Measurements from ENCODE around the gene ALG1.
"Not testable (repeated sequence)": the region's sequence is repeated elsewhere in the genome, so short reads cannot be mapped to it uniquely, and the experiment has no call there.

ALG1 gene

GRCh38 chr16:5045499-5046115 lies 26.0 kb upstream of the ALG1 start:
- no peak for DNase-seq

- DNase-seq: no peak
Observed at GRCh38 chr16:5046914-5047313, 24.7 kb upstream of the ALG1 start.

GRCh38 chr16:5054876-5055865 lies 16.5 kb upstream of the ALG1 start:
- no peak for DNase-seq

- DNase-seq: peak; percentile 16
Observed at GRCh38 chr16:5056352-5056751, 15.3 kb upstream of the ALG1 start.

GRCh38 chr16:5058476-5058875 lies 13.2 kb upstream of the ALG1 start:
- DNase-seq: no peak

- DNase-seq: no peak
Observed at GRCh38 chr16:5059386-5060072, 12.1 kb upstream of the ALG1 start.

GRCh38 chr16:5060073-5060641 lies 11.5 kb upstream of the ALG1 start:
- DNase-seq: no peak

GRCh38 chr16:5062051-5062450 lies 9.6 kb upstream of the ALG1 start:
- DNase-seq: no peak

- no peak for DNase-seq
Observed at GRCh38 chr16:5062790-5063765, 8.6 kb upstream of the ALG1 start.

- no peak for DNase-seq
Observed at GRCh38 chr16:5064915-5065314, 6.7 kb upstream of the ALG1 start.

GRCh38 chr16:5065326-5065725 lies 6.3 kb upstream of the ALG1 start:
- no peak for DNase-seq

- DNase-seq: no peak
Observed at GRCh38 chr16:5065813-5066212, 5.8 kb upstream of the ALG1 start, which contains the start of gene C16orf89. Gene C16orf89, minus strand, starts transcription at chr16:5065956. Its CDS starts 48 bp downstream, at chr16:5065908.

- no peak for DNase-seq
Observed at GRCh38 chr16:5066511-5066910, 5.1 kb upstream of the ALG1 start.

GRCh38 chr16:5069048-5069447 lies 2.6 kb upstream of the ALG1 start:
- DNase-seq: no peak

- no peak for DNase-seq
Observed at GRCh38 chr16:5069854-5070253, 1.8 kb upstream of the ALG1 start.

- no peak for DNase-seq
Observed at GRCh38 chr16:5070431-5071186, 1.0 kb upstream of the ALG1 start.

- DNase-seq: no peak
Observed at GRCh38 chr16:5071341-5071680, 332 bp upstream of the ALG1 start.

- no peak for DNase-seq
Observed at GRCh38 chr16:5072334-5073278, 963 bp downstream of the ALG1 start.

- no peak for DNase-seq
Observed at GRCh38 chr16:5073279-5073629, 1.6 kb downstream of the ALG1 start.

- DNase-seq: not testable (repeated sequence)
Observed at GRCh38 chr16:5073771-5074170, 2.1 kb downstream of the ALG1 start.

Measured in effector CD4-positive, alpha-beta T cell (primary cell).